IPS-NIHi11 (cell line): ENCODE data around the gene SLC6A17.

Experiments used
- DNase-seq: peaks from one replicate; pipeline ENCODE4 v3.0.0; 2012; ENCODE audit warnings: mixed read lengths, low spot score

Gene SLC6A17

GRCh38 chr1:110174961-110175360, 24.7 kb downstream of the SLC6A17 start:
- DNase-seq, result no peak

- DNase-seq, result no peak
Observed at GRCh38 chr1:110176299-110176956, 26.1 kb downstream of the SLC6A17 start.

GRCh38 chr1:110177775-110178174, 27.5 kb downstream of the SLC6A17 start:
- DNase-seq, result no peak

DNA sequence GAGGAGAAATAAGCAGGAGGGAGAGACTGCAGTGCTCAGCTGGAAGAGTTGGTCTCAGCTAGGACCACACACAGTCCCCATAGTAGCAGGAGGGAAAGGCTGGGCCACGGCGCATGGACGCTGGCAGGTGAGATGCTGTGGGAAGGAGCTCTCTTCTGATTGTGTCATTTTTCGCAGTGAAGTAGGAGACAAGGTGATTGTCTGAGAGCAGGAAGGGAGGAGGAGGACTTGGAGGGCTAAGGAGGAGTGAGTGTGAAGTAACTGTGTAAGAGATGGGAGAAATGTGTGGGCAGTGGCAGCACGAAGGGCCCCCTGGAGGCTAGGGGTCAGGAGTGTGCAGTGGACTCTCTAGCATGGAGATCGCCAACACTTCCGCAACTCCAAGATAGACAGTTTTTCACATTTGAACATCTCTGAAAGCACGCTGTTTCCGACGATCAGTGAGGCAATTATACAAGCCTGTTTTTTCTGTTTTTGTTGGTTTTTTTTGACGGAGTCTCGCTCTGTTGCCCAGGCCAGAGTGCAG, 33.4 kb downstream of the SLC6A17 start:
- DNase-seq, result no peak

- no peak for DNase-seq
Observed at GRCh38 chr1:110184446-110184845, 34.2 kb downstream of the SLC6A17 start.

DNA sequence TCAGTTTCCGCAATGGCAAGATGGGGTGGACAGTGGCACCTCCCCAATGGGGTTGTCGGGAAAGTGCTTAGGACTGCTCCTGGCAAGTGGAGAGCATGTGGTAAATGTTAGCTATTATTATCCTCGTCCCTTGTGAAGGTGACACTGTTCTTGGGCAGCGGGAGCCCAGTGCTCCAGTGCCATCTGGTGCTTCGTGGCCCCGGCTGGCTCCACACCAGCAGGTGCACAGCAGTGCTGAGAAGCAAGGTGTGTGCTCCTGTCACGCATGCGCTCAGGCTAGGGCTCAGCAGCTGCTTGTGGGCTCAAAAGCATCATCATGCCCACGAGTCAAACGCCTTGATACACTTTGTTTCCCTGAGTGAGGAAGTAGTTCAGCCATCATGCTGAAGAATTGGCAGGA, 34.9 kb downstream of the SLC6A17 start:
- no peak for DNase-seq

- DNase-seq, result no peak
Observed at GRCh38 chr1:110186558-110186957, 36.3 kb downstream of the SLC6A17 start.

DNA sequence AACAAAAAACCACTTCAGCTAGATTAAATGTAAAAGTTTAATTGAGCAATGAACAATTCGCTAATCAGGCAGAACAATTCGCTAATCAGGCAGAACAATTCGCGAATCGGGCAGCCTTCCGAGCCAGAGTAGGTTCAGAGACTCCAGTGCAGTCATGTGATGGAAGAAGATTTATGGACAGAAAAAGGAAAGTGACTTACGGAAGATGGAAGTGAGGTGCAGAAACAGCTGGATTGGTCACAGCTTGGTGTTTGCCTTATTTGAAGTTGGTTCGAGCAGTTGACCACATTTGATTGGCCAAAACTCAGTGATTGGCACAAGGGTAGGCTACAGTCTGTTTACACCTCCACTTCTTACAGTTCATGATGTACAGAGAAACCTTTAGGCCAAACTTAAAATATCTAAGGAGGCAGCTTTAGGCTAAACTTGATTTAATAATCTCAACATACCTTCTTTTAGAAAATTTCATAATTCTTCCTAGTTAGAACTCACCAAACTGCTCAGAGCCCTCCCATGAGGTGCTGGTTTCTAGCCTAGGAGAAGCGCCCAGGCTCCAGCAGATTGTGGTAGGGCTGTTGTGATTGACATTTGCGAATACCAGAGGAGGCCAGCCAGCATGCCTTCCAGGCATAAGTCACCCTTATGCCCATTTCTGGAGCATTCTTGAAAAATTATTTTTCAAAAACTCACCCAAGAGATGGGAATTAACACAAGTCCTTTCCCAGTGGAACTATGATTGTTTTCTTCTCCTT, 37.0 kb downstream of the SLC6A17 start:
- no peak for DNase-seq

DNA sequence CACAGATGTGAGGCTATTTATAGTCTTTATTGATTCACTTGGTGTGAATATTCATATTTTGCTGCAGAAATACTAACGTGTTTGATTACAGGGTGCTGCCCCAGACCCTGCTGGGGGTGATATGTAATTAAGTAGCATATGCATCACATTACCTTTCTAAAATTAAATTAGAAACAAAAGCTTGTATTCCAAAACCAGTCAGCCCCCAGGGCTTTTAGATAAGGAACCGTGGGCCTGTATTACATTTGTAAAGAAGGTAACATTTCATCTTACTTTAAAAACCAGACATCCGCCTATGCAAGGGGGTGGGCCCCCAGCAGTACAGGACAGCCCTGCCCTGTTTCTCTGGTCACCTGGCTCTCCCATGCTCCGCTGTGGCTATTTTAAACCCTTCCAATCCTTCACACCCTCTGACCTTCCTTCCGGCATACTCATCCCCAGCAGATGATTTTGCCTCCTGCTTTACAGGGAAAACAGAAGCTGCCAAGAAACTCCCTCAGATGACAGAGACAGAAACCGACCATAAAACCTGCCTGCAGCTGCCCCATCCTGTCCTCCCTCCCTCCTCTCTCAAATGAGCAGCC, 37.8 kb downstream of the SLC6A17 start:
- no peak for DNase-seq

DNA sequence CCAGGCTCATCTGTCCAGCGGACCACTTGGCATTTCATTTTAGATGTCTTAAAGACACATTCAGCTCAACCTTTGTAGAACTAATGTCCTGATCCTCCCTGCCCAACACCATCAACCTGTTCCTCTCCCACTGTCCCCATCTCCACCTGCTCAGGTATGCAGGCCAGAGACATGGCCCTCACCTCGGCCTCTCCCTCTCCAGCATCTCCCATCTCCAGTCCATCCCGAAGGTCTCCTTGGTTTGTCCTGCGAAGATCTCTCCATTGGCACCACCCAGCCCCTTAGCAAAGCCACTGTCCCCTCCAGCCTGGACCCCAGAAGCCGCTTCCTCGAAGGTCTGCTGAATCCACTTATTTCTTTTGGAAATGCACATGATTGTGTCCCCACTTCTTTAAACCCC, 38.9 kb downstream of the SLC6A17 start:
- no peak for DNase-seq

DNA sequence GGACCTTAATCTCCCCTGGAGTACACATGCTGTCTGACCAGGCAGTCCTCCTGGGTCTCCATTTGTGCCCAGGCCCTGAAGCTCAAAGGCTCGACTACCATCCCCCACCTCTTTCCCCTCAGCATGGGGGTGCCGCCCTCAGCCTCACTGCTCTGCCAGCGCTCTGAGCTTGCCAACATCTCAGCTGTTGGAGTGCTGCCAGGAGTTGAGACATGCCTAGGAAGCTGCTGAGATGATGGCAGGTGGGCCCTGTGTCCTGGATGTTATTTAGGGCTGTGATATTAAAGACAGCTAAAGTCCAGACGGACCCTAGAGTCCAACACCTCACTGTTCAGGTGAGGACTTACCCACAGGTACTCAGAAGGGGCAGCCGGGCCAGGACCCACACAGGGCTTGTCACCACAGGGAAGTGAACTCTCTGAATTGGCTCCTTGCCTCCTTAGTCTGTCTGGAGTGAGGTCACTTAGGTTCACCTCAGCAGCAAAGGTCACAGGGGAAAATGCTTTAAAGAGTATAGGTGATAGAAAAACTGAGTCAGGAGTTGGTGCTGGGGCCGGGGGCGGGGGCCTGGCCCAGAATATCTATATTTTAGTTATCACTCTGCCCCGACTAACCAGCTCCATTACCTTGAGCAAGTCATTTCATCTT, 40.1 kb downstream of the SLC6A17 start:
- DNase-seq, result no peak

DNA sequence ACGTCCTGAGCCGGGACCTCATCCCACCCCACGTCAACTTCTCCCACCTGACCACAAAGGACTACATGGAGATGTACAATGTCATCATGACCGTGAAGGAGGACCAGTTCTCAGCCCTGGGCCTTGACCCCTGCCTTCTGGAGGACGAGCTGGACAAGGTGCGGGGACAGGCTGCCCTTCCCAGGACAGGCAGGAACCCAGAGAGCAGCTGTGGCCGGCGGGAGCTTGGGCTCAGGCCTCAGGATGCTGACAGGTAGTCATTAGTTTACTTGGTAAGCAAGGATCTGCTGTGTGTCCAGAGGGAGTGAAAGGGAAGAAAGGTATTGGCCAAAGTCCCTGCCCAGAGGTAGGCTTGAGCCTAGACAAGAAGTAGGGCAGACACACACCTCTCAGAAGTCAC, 42.2 kb downstream of the SLC6A17 start:
- no peak for DNase-seq

GRCh38 chr1:110195196-110195595, 44.9 kb downstream of the SLC6A17 start:
- DNase-seq, result no peak

DNA sequence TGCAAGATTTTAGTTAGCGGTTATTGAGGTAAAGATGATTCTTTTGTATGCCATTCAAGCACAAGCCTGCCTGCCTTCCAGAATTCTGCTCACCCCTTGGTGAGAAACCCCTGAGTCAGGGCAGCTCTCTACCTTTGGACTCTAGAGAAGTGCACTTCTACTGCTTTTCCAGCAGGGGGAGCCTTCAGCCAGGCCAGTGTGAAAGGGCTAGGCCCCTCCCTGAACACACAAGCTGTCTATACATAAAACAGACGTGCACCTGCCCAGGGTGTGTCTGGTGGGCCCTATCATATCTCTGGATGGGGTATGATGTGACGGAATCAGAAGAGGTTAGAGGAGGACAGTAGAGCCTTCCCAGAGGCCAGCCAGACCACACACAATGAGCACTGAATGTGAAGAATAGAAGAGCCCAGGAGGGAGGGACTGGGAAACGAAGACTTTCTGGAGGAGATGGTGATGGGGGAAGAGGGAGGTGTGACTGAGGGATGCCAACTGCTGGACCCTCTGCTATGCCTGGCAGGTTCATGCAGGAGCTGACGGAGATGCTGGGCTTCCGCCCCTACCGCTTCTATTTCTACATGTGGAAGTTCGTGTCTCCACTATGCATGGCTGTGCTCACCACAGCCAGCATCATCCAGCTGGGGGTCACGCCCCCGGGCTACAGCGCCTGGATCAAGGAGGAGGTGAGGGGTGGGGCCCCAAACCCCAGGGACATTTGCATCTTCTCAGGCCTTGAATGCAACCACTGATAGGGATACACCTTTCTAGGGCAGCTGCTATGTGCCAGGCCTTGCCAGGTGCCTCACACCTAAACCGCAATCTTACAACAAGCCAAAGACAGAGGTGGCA, 46.8 kb downstream of the SLC6A17 start:
- DNase-seq, result peak; percentile 90

DNA sequence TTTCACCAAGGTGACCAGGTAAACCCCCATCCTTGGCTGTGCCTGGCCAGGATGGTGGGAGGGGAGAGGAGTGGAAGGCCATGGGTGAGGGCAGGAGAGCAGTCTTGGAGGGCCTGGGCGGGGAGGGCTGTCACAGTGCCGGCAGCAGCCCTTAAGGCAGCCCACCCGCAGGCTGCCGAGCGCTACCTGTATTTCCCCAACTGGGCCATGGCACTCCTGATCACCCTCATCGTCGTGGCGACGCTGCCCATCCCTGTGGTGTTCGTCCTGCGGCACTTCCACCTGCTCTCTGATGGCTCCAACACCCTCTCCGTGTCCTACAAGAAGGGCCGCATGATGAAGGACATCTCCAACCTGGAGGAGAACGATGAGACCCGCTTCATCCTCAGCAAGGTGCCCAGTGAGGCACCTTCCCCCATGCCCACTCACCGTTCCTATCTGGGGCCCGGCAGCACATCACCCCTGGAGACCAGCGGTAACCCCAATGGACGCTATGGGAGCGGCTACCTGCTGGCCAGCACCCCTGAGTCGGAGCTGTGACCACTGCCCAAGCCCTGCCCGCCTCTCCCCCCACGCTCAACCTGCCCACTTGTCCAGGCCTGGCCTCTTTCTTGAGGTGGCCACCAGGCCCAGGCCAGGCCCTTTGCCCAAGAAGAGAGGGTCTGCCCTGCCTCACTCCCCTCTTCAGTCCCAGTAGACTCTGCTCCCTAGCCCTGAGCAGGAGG, 47.8 kb downstream of the SLC6A17 start:
- no peak for DNase-seq

GRCh38 chr1:110198746-110199145, 48.5 kb downstream of the SLC6A17 start:
- DNase-seq, result no peak

- DNase-seq, result no peak
Observed at GRCh38 chr1:110200190-110200589, 49.9 kb downstream of the SLC6A17 start.

DNA sequence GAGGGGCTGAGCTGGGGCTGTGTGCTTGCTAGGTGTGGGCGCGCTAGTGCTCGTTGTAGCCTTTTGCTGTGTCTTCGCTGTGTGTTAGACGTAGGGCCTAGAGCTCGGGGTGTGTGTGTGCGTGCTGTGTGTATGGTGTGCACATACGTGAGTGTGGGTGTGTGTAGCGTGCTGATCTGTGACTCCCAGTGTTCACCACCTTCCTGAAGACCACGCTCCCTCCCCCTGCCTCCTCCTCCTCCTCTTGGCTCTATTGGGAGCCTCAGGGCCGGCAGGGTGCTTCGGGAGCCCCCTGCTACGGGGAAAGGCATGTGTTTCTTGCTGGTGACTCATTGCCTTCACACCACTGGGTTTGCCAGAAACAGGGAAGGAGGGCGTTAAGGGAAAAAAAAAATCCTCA, 50.4 kb downstream of the SLC6A17 start:
- DNase-seq, result no peak

- no peak for DNase-seq
Observed at GRCh38 chr1:110201157-110201825, 51.0 kb downstream of the SLC6A17 start.

DNA sequence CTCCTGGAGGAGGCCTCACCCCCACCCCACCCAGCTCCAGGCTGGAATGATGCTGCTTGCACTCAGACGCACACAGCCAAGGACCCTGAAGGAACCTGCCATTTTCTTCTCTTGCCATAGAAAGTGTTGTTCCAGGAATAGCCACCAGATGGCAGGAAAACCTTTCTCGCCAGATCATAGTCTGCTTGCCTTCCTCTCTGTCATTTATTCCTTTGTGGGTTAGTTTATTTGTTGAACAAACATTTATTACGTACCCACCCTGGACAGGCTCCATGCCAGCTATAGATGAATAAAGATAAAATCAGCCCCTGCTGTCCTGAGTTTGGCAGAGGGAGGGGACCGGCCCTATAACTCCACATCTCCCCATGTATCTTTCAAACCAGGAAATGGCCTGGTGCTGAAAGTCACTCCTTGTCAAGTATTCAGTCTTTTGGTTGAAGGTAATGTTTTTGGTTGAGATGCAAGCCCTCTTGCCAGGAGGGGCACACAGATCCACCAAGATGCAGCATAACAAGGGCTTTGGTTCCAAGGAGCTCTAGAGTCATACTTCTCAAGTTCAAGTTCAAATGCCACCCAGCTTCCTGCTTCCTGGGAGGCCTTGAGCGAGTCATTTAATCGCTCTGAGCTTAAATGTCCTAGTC, 52.8 kb downstream of the SLC6A17 start:
- DNase-seq, result peak; percentile 64
